Epithelial cell of esophagus (primary cell): ENCODE measurements around the gene TTC7B.

Experiments
- DNase-seq: peaks from one replicate; pipeline ENCODE4 v3.0.0; 2010; ENCODE audit warnings: low read depth
- H3K4me3 ChIP-seq: 2 replicates; pipeline ENCODE4 v1.5.1; 2011; ENCODE audit warnings: mild to moderate bottlenecking, low read length, control low read depth
- CTCF ChIP-seq: IDR thresholded peaks from 2 replicates; pipeline ENCODE4 v1.5.1; 2011; ENCODE audit warnings: low read depth, mild to moderate bottlenecking, low read length, control low read depth, inconsistent platforms; ENCODE audit not compliant: insufficient read depth; ENCODE audit errors: missing control alignments

The TTC7B gene

GRCh38 chr14:90753456-90754005 lies 62.7 kb downstream of the TTC7B start:
- no peak for DNase-seq
- H3K4me3 ChIP-seq, result no peak overlapping the region
- no peak for TF ChIP-seq CTCF

- H3K4me3 ChIP-seq, result no peak overlapping the region
- no peak for TF ChIP-seq CTCF
Measured at GRCh38 chr14:90750701-90751100, 65.5 kb downstream of the TTC7B start.

DNA sequence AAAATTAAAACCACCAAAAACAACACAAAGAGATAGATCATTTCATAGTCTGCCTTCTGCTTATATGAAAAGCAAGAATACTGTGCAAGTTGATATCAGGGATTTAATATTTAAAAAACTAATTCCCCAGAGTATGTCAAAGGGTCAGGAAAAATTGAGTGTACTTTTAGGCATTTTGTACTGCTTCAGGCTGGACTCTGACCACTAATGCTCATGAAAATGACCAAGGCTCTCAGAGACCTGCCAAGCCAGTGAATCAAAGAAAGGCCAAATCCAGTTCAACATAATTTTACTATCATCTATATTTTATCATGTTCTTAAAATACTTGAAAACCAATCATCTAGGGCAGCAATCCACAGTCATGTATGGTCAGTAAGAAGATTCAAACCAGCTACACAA lies 66.0 kb downstream of the TTC7B start:
- no peak for TF ChIP-seq CTCF

More at GRCh38 chr14:90750701-90751100, 65.5 kb downstream of the TTC7B start:
- DNase-seq, result no peak

DNA sequence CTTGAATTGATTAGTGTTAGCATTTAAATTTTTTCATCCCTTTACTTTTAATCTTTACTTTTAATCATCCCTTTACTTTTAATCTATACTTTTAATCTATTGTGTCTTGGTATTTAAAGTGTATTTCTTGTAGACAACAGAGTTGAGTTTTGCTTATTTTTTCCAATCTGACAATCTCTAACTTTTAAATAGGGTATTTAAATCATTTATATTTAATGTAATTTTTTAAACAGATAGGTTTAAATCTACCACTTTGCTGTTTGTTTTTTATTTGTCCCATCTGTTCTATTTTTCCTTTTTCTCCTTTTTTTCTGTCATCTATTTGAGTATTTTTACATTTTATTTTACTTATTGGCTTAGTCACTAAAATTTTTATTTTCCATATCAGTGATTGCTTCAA lies 68.3 kb downstream of the TTC7B start:
- TF ChIP-seq CTCF, result no peak
- no peak overlapping the region for H3K4me3 ChIP-seq
- no peak for DNase-seq

More for the DNA sequence above, 66.0 kb downstream of the TTC7B start:
- DNase-seq, result no peak
- H3K4me3 ChIP-seq, result no peak overlapping the region

- no peak overlapping the region for H3K4me3 ChIP-seq
- TF ChIP-seq CTCF, result no peak
- DNase-seq, result no peak
Measured at GRCh38 chr14:90743826-90744225, 72.4 kb downstream of the TTC7B start.

DNA sequence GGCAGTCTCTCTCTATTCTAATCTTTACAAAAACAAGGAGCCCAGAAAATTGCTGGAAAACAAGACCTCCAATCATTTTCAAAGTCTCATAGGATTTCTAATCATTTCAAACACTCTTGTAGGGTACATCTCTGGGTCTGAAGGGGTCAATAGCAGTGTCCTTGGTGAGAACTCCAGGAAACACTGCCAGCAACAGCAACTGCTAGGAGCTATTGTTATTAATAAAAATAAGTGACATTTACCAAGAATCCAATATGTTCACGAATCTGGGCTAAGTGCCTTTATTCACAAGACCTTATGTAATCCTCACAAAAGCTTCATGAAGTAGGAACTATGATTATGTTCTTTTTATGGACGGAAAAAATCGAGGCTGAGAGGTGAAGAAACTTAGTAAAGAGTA lies 72.8 kb downstream of the TTC7B start:
- H3K4me3 ChIP-seq, result no peak overlapping the region
- TF ChIP-seq CTCF, result no peak
- DNase-seq, result no peak

- TF ChIP-seq CTCF, result no peak
- no peak overlapping the region for H3K4me3 ChIP-seq
- DNase-seq, result no peak
Measured at GRCh38 chr14:90742729-90743128, 73.5 kb downstream of the TTC7B start.
